Colonic mucosa (tissue), 4 donors: Measurements from ENCODE around the gene PIPOX. TPM values are rescaled to one million over a fixed set of nuclear protein-coding genes. Genes with fewer than 3 reads are reported as not detected.

Experiments used
- DNase-seq: peaks from one replicate; pipeline ENCODE4 v3.0.0-alpha.2; 2020
- H3K27ac ChIP-seq: fragments of 200-600 bp; one replicate; pipeline ENCODE4 v1.8.0; 2021
- H3K27me3 ChIP-seq: fragments of 200-600 bp; one replicate; pipeline ENCODE4 v1.8.0; 2021
- H3K36me3 ChIP-seq: fragments of 200-600 bp; one replicate; pipeline ENCODE4 v1.8.0; 2021
- H3K4me1 ChIP-seq: fragments of 200-600 bp; one replicate; pipeline ENCODE4 v1.8.0; 2021; ENCODE audit warnings: mild to moderate bottlenecking
- H3K4me3 ChIP-seq: fragments of 200-600 bp; one replicate; pipeline ENCODE4 v1.8.0; 2021
- H3K9ac ChIP-seq, 2 donors: one replicate each; pipeline ENCODE4 v1.7.0; 2013; ENCODE audit warnings: control low read depth in 2 of 2, low read depth in 2 of 2, low read length in 2 of 2
- H3K9me3 ChIP-seq: fragments of 200-600 bp; one replicate; pipeline ENCODE4 v1.8.0; 2021
- CTCF ChIP-seq: fragments of 200-600 bp; IDR thresholded peaks from one replicate; pipeline ENCODE4 v1.8.0; 2022; ENCODE audit warnings: antibody characterized with exemption, mild to moderate bottlenecking
- intact Hi-C: fragments of 100-400 bp; cut with DNase I; formaldehyde crosslinking; loops from one replicate; pipeline ENCODE4 v1.14.1; 2022
- total RNA-seq, 2 donors: library from RNA; stranded (reverse); fragmentation: NEBNext Ultra II Directional in 1 of 2; extraction: Animal tissue kit (Norgen Biotek cat#: 25700) in 1 of 2; gene quantifications; one replicate each; pipeline ENCODE4 v1.2.1, GENCODE V29; 2021
- donor health status: healthy.
- donor health status: DM: no; HTN: no; CAD: no.
- donor health status: DM: no; HTN: no; CAD: no.

Gene PIPOX
- total RNA-seq, 2 donors from 2014 or later: 0.90 to 1.4 TPM

GRCh38 chr17:29089601-29090044 lies 46.7 kb downstream of the PIPOX start:
- intact Hi-C loops: no loop called here
- H3K9me3 ChIP-seq: no peaks in the 10 kb centered on the region
- peaks cover 11% of the 10 kb centered on the region for H3K36me3 ChIP-seq
- DNase-seq: no peak
- H3K9ac ChIP-seq: no peak overlapping the region
- H3K27ac ChIP-seq: no peak overlapping the region
- no peak overlapping the region for H3K4me3 ChIP-seq
- H3K27me3 ChIP-seq: no peaks in the 10 kb centered on the region
- no peaks in the 10 kb centered on the region for H3K4me1 ChIP-seq
- no peak for TF ChIP-seq CTCF

GRCh38 chr17:29090108-29090507 lies 47.2 kb downstream of the PIPOX start:
- Histone ChIP-seq H3K4me1 (no peaks in the 10 kb centered on the region), H3K9ac (no peak overlapping the region), H3K4me3 (no peak overlapping the region), H3K36me3 (peaks cover 11% of the 10 kb centered on the region), H3K9me3 (no peaks in the 10 kb centered on the region), H3K27me3 (no peaks in the 10 kb centered on the region), H3K27ac (no peak overlapping the region)
- intact Hi-C loops: no loop called here
- no peak for DNase-seq
- TF ChIP-seq CTCF: no peak

- intact Hi-C loops: no loop called here
- Histone ChIP-seq H3K4me3 (no peak overlapping the region), H3K9me3 (no peaks in the 10 kb centered on the region), H3K36me3 (peaks cover 11% of the 10 kb centered on the region), H3K27me3 (no peaks in the 10 kb centered on the region), H3K27ac (no peak overlapping the region), H3K9ac (no peak overlapping the region), H3K4me1 (no peaks in the 10 kb centered on the region)
- DNase-seq: no peak
- TF ChIP-seq CTCF: no peak
Measured at GRCh38 chr17:29090750-29091605, 48.0 kb downstream of the PIPOX start.

GRCh38 chr17:29091606-29092289 lies 48.8 kb downstream of the PIPOX start:
- no peak for DNase-seq
- Histone ChIP-seq H3K9ac (no peak overlapping the region), H3K36me3 (peaks cover 11% of the 10 kb centered on the region), H3K27me3 (no peaks in the 10 kb centered on the region), H3K9me3 (no peaks in the 10 kb centered on the region), H3K4me3 (no peak overlapping the region), H3K4me1 (no peaks in the 10 kb centered on the region), H3K27ac (no peak overlapping the region)
- intact Hi-C loops: no loop called here
- no peak for TF ChIP-seq CTCF

GRCh38 chr17:29093090-29093871 lies 50.3 kb downstream of the PIPOX start:
- intact Hi-C loops: no loop called here
- Histone ChIP-seq H3K27ac (no peak overlapping the region), H3K27me3 (no peaks in the 10 kb centered on the region), H3K9me3 (no peaks in the 10 kb centered on the region), H3K4me3 (no peak overlapping the region), H3K4me1 (no peaks in the 10 kb centered on the region), H3K9ac (no peak overlapping the region), H3K36me3 (peaks cover 11% of the 10 kb centered on the region)
- TF ChIP-seq CTCF: no peak
- DNase-seq: no peak
